ENCODE data around the gene B4GALNT4. TPM values are rescaled to one million over a fixed set of nuclear protein-coding genes. Genes with fewer than 3 reads are reported as not detected.

B4GALNT4 gene
- total and polyA plus RNA-seq, 2 of the 8 experiments (the other 6 are each of a cell fraction or from before 2014, with no cell fraction given), result 40.9 to 76.3 TPM

DNA sequence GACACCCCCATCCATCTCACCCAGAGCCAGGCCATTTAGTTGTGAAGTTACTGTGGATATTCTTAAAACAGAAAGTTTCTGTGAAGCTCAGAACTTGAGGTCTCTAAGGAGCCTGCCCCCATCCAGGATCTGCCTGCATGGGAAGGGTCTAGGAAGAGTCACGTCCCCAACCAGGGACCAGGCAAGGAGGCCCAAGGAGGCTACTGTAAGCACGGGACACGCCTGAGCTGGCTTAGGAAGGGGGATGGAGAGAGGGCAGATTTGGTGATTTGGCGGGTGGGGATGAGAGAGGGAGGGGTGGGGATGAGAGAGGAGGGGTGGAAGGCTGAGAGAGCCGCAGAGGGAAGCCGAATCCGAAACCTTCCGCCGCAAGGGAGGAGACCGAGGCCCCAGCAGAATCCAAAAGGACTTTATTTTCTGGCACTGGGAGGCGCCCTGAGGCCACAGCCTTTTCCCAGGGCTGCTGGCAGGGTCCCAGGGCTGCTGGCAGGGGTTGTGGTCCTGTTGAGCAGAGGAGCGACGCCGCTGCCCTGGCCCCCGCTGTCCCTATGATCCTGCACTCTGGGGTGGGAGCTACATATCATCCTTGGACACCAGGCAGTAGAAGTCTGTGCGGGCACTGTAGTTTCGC is 36.1 kb downstream of the B4GALNT4 start:
- H3K4me2 ChIP-seq (ENCODE audit: insufficient read depth in 1 of 2, low read depth in 2 of 2, low read length in 2 of 2), result no peak overlapping the region
- TF ChIP-seq JUND (IDR thresholded peaks at IDR 0.05; ENCODE audit: low read length), result no peak
- no peak for TF ChIP-seq CHD2 (IDR thresholded peaks at IDR 0.05; ENCODE audit: low read length)
- no peak for TF ChIP-seq EP300 (IDR thresholded peaks at IDR 0.05; ENCODE audit: borderline replicate concordance in 1 of 2, low read depth in 2 of 2, low read length in 2 of 2)
- TF ChIP-seq GABPA (IDR thresholded peaks at IDR 0.05; ENCODE audit: borderline replicate concordance, insufficient read depth, low read length), result 0 out of 2 replicates have a peak, but pooled peaks have one; percentile 16
- no peak for TF ChIP-seq SIN3A (conservative IDR thresholded peaks at IDR 0.05 in 1 of 2, IDR thresholded peaks at IDR 0.05 in 1 of 2; ENCODE audit: low read depth in 1 of 2, low read length in 2 of 2)
- TF ChIP-seq SP1 (IDR thresholded peaks at IDR 0.05; ENCODE audit: low read depth, low read length), result no peak
- peak in 1 of 2 experiments; percentile 17; a peak in 1 of 3 replicates for TF ChIP-seq POLR2A (IDR thresholded peaks at IDR 0.05; ENCODE audit: control extremely low read depth in 1 of 2, low read depth in 2 of 2, low read length in 2 of 2)
- no peak for TF ChIP-seq HDAC2 (IDR thresholded peaks at IDR 0.05; ENCODE audit: borderline replicate concordance in 1 of 2, low read depth in 2 of 2, low read length in 2 of 2)
- TF ChIP-seq KDM5A (IDR thresholded peaks at IDR 0.05; ENCODE audit: low read length), result no peak
- TF ChIP-seq RAD21 (IDR thresholded peaks at IDR 0.05 in 1 of 2, conservative IDR thresholded peaks at IDR 0.05 in 1 of 2; ENCODE audit: low read depth in 2 of 2, low read length in 2 of 2), result peak; percentile 31 to 49; a peak in 3 of 4 replicates

More for the DNA sequence above, 36.1 kb downstream of the B4GALNT4 start:
- Histone ChIP-seq H3K79me2 (ENCODE audit: control insufficient read depth in 1 of 2, insufficient read depth in 2 of 2, low read length in 2 of 2) (no peaks in the 10 kb centered on the region), H3K9me3 (ENCODE audit: insufficient read depth in 2 of 2, low read depth in 1 of 2, low read length in 1 of 2) (no peaks in the 10 kb centered on the region), H2BK12ac (ENCODE audit: low read depth, low read length) (no peak overlapping the region), H3K14ac (ENCODE audit: insufficient read length) (no peak overlapping the region), H3K23me2 (ENCODE audit: low read depth, low read length) (peaks cover 3% of the 10 kb centered on the region; the same call in 1 of the 2 replicates), H2BK5ac (ENCODE audit: low read depth, low read length) (no peak overlapping the region), H4K20me1 (replicated peaks in 1 of 2; ENCODE audit: control insufficient read depth in 1 of 2, insufficient read depth in 2 of 2, low read length in 2 of 2) (peaks cover 9 to 15% of the 10 kb centered on the region in 2 experiments), H3K4ac (replicated peaks; ENCODE audit: insufficient read length, low read depth, low read length) (no peak overlapping the region), H3K56ac (replicated peaks; ENCODE audit: insufficient read length, low read depth, low read length) (no peak overlapping the region), H3K23ac (ENCODE audit: insufficient read length) (no peak overlapping the region), H2BK20ac (ENCODE audit: low read length) (no peak overlapping the region), H3K18ac (ENCODE audit: extremely low read depth, low read length) (no peak overlapping the region), H2BK15ac (ENCODE audit: low read length) (no peak overlapping the region), H3K27me3 (replicated peaks in 1 of 4; ENCODE audit: control insufficient read depth in 3 of 4, extremely low read depth in 1 of 4, insufficient read depth in 3 of 4, low read length in 3 of 4) (peaks cover 0 to 5% (median 0%) of the 10 kb centered on the region in 4 experiments; a peak in 2 of 7 replicates), H2BK120ac (replicated peaks; ENCODE audit: low read depth, low read length) (no peak overlapping the region), H2AFZ (ENCODE audit: low read length) (no peak overlapping the region), H3K36me3 (ENCODE audit: control insufficient read depth in 2 of 4, insufficient read depth in 4 of 4, low read length in 3 of 4) (peaks cover 0 to 1% (median 0%) of the 10 kb centered on the region in 4 experiments; a peak in 2 of 8 replicates), H3K27ac (ENCODE audit: low read depth, low read length) (no peak overlapping the region), H3K9ac (replicated peaks in 1 of 4; ENCODE audit: extremely low read depth in 1 of 4, low read depth in 3 of 4, low read length in 3 of 4) (no peak overlapping the region), H4K5ac (ENCODE audit: insufficient read length, low read depth, low read length) (no peak overlapping the region), H3K4me1 (replicated peaks in 1 of 4; ENCODE audit: control insufficient read depth in 3 of 4, insufficient read depth in 4 of 4, low read length in 3 of 4) (peaks cover 0 to 11% (median 6%) of the 10 kb centered on the region in 4 experiments; a peak in 4 of 7 replicates), H2AK5ac (ENCODE audit: low read depth, low read length) (no peak overlapping the region), H4K91ac (replicated peaks; ENCODE audit: insufficient read length, low read length) (no peak overlapping the region), H4K8ac (ENCODE audit: extremely low read depth, insufficient read depth, low read length) (no peak overlapping the region), H3K79me1 (ENCODE audit: low read depth, low read length) (peaks cover 2% of the 10 kb centered on the region; the same call in 1 of the 2 replicates), H3K4me3 (ENCODE audit: extremely low read depth in 1 of 4, insufficient read depth in 2 of 4, low read depth in 3 of 4, low read length in 4 of 4) (no peak overlapping the region)
- ChIA-PET POLR2A (ENCODE audit: partially characterized antibody) (interaction anchor here (1.1 to 5.9 kb wide), 7 partner anchors 9 to 94 kb away, joined by 3 to 41 read pairs (median 4); partner anchors contain the start of genes B4GALNT4 and SIGIRR), CTCF (ENCODE audit: partially characterized antibody) (interaction anchor here (1.1 to 2.8 kb wide), 8 partner anchors 9 to 155 kb away, joined by 3 to 24 read pairs (median 5); partner anchors contain the start of gene PTDSS2)
- 89% methylated on average over 10 of the region's 17 CpGs; no CpG with 5 or more reads in 1 of the 2 experiments for WGBS, 2 experiments (ENCODE audit: extremely low coverage in 1 of 2, insufficient coverage in 1 of 2, insufficient read length in 1 of 2, insufficient replicate concordance in 2 of 2, low coverage in 1 of 2, low lambda C conversion rate in 2 of 2, missing lambda C conversion rate in 1 of 2)
- FAIRE-seq (no peak), DNase-seq (ENCODE audit: low read depth in 1 of 2, low spot score in 2 of 2) (peak in 1 of 2 experiments; percentile 54)

Measured in H1 (cell line).